Stimulated activated naive CD8-positive, alpha-beta T cell treated with anti-CD3 and anti-CD28 coated beads, Interleukin-15, Interleukin-2, amounts not matched to agents 100 ng/mL and 50 ng/mL, for 24 hours (primary cell): ENCODE results near the gene ARMC9.
"Not testable (repeated sequence)": the region's sequence is repeated elsewhere in the genome, so short reads cannot be mapped to it uniquely, and the experiment has no call there.

Source experiments
- H3K27ac Mint-ChIP-seq: one replicate; pipeline ENCODE4 v1.8.0; 2021; ENCODE audit warnings: mild to moderate bottlenecking, mixed read lengths
- H3K27me3 Mint-ChIP-seq: one replicate; pipeline ENCODE4 v1.8.0; 2021; ENCODE audit warnings: mixed read lengths
- H3K36me3 Mint-ChIP-seq: one replicate; pipeline ENCODE4 v1.8.0; 2021; ENCODE audit warnings: low read depth, mixed read lengths
- H3K4me1 Mint-ChIP-seq: one replicate; pipeline ENCODE4 v1.8.0; 2021; ENCODE audit warnings: low read depth, mixed read lengths
- H3K4me3 Mint-ChIP-seq: one replicate; pipeline ENCODE4 v1.8.0; 2021; ENCODE audit warnings: mild to moderate bottlenecking, mixed read lengths
- H3K9me3 Mint-ChIP-seq: one replicate; pipeline ENCODE4 v1.8.0; 2021; ENCODE audit warnings: mixed read lengths

The ARMC9 gene

GRCh38 chr2:231172025-231172424 is 26.4 kb upstream of the ARMC9 start:
- Mint-ChIP-seq H3K9me3 (no peaks in the 10 kb centered on the region), H3K27me3 (no peaks in the 10 kb centered on the region), H3K36me3 (peaks cover 87% of the 10 kb centered on the region), H3K4me1 (peaks cover 30% of the 10 kb centered on the region), H3K27ac (no peak overlapping the region), H3K4me3 (no peak overlapping the region)

DNA sequence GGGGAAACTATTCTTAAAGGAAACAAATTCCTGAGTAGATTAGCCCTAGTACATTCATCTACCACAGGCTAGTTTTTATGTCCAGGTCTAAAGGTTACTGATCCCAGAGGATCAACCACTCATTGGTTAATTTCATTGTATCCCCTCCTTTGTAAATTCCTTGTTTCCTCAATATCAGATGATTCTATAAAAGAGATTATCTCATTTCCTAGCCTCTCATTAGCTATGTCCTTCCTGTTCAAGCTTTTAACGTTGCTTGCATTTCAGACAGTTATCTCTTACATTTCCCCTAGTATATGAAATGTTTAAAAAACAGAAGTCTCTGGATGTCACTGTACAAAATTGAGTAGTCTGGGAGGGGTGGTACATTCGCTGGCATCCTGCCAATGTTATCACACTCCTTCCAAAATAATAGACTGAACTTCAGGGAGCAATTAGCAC is 24.2 kb upstream of the ARMC9 start:
- H3K4me1 Mint-ChIP-seq, result peaks cover 21% of the 10 kb centered on the region
- peak overlapping the region; percentile 14 for H3K27ac Mint-ChIP-seq
- no peak overlapping the region for H3K4me3 Mint-ChIP-seq
- no peaks in the 10 kb centered on the region for H3K27me3 Mint-ChIP-seq
- H3K9me3 Mint-ChIP-seq, result no peaks in the 10 kb centered on the region
- peaks cover 64% of the 10 kb centered on the region for H3K36me3 Mint-ChIP-seq

- peaks cover 36% of the 10 kb centered on the region for H3K4me1 Mint-ChIP-seq
- H3K36me3 Mint-ChIP-seq, result peaks cover 46% of the 10 kb centered on the region
- H3K27ac Mint-ChIP-seq, result peak overlapping the region; percentile 33
- no peaks in the 10 kb centered on the region for H3K27me3 Mint-ChIP-seq
- no peaks in the 10 kb centered on the region for H3K9me3 Mint-ChIP-seq
- no peak overlapping the region for H3K4me3 Mint-ChIP-seq
Observed at GRCh38 chr2:231176066-231176465, 22.4 kb upstream of the ARMC9 start.

DNA sequence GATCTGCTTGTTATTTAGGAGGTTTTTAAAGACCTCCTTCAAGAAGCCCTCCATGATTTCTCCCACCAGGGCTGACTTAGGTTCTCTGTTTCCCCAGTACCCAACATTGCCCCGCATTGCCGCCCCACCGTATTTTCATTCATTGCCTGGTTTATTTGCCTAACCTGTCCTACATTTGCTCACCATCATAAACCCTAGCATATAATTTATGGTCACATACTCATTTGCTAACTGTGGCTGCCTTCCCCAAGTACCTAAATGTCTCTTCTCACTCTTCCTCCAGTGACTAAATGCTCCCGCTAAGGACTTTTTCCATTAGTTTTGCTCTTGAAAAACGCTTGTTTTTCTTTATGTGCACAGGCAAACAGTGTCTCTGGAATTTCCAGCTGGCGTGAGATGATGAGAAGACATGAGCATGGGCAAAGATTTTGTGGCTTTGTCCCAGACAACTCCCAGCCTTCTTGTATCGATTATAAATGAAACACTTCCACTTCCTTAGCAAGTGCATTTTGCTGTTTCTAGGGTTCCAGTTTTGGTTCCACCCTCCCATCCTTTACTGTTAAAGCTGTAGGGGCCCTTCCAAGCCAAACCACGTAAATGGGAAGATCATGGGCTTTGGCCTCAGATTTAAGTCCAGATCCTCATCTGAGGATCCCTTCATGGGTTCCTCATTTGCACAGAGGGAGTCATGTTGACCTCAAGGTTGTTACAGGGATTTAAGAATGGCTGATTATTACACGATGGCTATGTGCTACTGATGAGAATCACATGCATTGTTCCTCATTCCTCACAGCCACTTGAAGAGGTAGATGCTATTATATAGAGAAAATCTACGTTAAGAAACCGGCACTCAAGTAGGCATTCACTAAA is 21.0 kb upstream of the ARMC9 start:
- H3K9me3 Mint-ChIP-seq, result no peaks in the 10 kb centered on the region
- peak overlapping the region; percentile 18 for H3K27ac Mint-ChIP-seq
- no peaks in the 10 kb centered on the region for H3K27me3 Mint-ChIP-seq
- peaks cover 37% of the 10 kb centered on the region for H3K36me3 Mint-ChIP-seq
- no peak overlapping the region for H3K4me3 Mint-ChIP-seq
- peaks cover 36% of the 10 kb centered on the region for H3K4me1 Mint-ChIP-seq

DNA sequence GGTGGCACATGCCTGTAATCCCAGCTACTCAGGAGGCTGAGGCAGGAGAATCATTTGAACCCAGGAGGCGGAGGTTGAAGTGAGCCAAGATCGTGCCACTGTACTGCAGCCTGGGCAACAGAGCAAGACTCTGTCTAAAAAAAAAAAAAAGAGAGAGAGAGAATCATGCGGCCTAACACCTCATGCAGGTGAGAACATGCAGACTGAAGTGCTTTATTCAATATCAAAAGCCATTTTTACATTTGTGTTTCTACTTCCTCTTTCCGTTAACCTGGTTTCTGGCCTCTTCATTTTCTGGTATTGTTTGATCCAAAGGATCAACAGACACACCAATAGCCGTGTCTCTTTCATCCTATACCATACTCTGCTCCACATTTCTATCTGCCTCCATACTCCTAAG is 19.6 kb upstream of the ARMC9 start:
- H3K4me3 Mint-ChIP-seq, H3K27me3 Mint-ChIP-seq, H3K9me3 Mint-ChIP-seq, H3K27ac Mint-ChIP-seq: not testable (repeated sequence)
- peaks cover 27% of the 10 kb centered on the region for H3K36me3 Mint-ChIP-seq
- H3K4me1 Mint-ChIP-seq, result peaks cover 36% of the 10 kb centered on the region

DNA sequence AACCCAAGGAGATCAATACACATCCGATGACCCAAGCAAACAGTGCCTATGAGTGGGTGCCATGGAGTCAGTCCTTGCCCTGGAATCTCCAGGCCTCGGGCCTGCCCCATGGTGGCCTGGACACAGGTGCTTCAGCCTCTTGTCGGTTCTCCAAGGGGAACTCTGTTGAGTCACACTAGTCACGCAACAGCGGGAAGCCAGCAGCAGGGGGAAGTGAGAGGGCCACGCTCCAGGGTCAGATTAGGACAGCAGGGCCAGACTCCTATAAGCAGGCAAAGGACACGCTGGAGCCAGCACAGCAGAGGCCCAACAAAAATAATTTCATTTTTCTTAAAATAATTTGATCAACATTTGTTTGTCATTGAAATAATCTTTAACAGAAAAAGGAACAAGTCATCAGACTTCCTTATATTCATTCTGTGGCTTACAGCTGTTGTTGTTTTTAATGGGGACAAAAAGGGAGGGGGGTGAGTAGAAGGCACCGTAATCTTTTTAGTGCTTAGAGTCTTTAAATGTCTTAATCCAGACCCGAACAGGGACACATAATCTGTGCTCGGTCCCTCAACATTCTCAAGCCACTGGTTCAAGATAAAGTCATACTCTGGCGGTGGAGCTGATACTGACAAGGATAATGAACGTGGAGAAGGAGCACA is 16.4 kb upstream of the ARMC9 start:
- no peaks in the 10 kb centered on the region for H3K27me3 Mint-ChIP-seq
- H3K36me3 Mint-ChIP-seq, result no peaks in the 10 kb centered on the region
- no peak overlapping the region for H3K27ac Mint-ChIP-seq
- peaks cover 30% of the 10 kb centered on the region for H3K4me1 Mint-ChIP-seq
- H3K4me3 Mint-ChIP-seq, result no peak overlapping the region
- no peaks in the 10 kb centered on the region for H3K9me3 Mint-ChIP-seq

GRCh38 chr2:231182513-231182899 is 15.9 kb upstream of the ARMC9 start:
- no peak overlapping the region for H3K4me3 Mint-ChIP-seq
- H3K4me1 Mint-ChIP-seq, result peaks cover 25% of the 10 kb centered on the region
- H3K36me3 Mint-ChIP-seq, result no peaks in the 10 kb centered on the region

DNA sequence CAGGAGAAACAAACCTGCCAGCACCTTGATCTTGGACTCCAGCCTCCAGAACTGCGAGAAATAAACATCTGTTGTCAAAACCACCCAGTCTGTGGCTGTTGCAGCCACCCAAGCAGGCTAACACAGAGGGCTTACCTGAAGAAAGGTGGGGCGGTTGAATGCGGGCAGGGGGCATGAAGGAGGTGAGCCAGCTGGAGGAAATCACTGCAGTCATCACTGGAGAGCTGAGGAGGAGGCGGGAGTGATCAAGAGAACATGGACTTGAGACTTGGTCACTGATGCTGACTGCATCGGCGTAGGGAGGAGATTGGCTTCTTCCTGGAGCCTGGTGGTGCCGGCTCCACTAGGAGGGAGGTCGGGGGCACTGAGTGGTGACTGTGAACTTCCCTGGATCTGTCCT is 14.6 kb upstream of the ARMC9 start:
- H3K4me1 Mint-ChIP-seq, result peaks cover 19% of the 10 kb centered on the region
- no peak overlapping the region for H3K4me3 Mint-ChIP-seq
- no peaks in the 10 kb centered on the region for H3K36me3 Mint-ChIP-seq
- peaks cover 5% of the 10 kb centered on the region for H3K27me3 Mint-ChIP-seq
- no peaks in the 10 kb centered on the region for H3K9me3 Mint-ChIP-seq
- H3K27ac Mint-ChIP-seq, result no peak overlapping the region

More at GRCh38 chr2:231182513-231182899, 15.9 kb upstream of the ARMC9 start:
- Mint-ChIP-seq H3K9me3 (no peaks in the 10 kb centered on the region), H3K27ac (no peak overlapping the region), H3K27me3 (no peaks in the 10 kb centered on the region)

- Mint-ChIP-seq H3K9me3 (no peaks in the 10 kb centered on the region), H3K4me1 (peaks cover 16% of the 10 kb centered on the region), H3K27ac (no peak overlapping the region), H3K36me3 (no peaks in the 10 kb centered on the region), H3K4me3 (no peak overlapping the region), H3K27me3 (peaks cover 5% of the 10 kb centered on the region)
Observed at GRCh38 chr2:231184319-231184718, 14.1 kb upstream of the ARMC9 start.

GRCh38 chr2:231185050-231185725 is 13.2 kb upstream of the ARMC9 start:
- peaks cover 10% of the 10 kb centered on the region for H3K27me3 Mint-ChIP-seq
- H3K36me3 Mint-ChIP-seq, result no peaks in the 10 kb centered on the region
- H3K9me3 Mint-ChIP-seq, result no peaks in the 10 kb centered on the region
- H3K4me1 Mint-ChIP-seq, result peaks cover 12% of the 10 kb centered on the region
- H3K27ac Mint-ChIP-seq, result no peak overlapping the region
- no peak overlapping the region for H3K4me3 Mint-ChIP-seq

DNA sequence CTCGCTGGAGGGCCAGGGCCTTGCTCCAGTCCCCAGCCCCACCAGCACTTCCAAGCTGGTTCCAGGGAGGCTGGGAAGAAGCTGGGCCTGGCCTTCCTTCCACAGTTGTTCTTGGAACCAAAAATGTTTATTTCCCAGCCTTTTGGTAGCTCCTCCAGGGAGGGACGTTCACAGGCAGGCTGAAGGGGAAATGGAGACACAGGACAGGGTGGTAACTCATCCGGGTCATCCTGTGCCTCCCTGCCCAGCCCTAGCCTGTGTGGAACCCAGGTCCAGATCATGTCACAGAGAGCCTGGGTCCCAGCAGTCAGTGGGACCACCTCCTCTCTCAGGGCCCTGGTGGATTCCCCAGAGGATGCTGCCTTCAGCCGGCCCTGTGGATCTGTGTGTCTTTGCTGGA is 12.5 kb upstream of the ARMC9 start:
- H3K36me3 Mint-ChIP-seq, result no peaks in the 10 kb centered on the region
- no peak overlapping the region for H3K27ac Mint-ChIP-seq
- no peak overlapping the region for H3K4me3 Mint-ChIP-seq
- peaks cover 13% of the 10 kb centered on the region for H3K27me3 Mint-ChIP-seq
- H3K4me1 Mint-ChIP-seq, result peaks cover 7% of the 10 kb centered on the region
- H3K9me3 Mint-ChIP-seq, result no peaks in the 10 kb centered on the region

DNA sequence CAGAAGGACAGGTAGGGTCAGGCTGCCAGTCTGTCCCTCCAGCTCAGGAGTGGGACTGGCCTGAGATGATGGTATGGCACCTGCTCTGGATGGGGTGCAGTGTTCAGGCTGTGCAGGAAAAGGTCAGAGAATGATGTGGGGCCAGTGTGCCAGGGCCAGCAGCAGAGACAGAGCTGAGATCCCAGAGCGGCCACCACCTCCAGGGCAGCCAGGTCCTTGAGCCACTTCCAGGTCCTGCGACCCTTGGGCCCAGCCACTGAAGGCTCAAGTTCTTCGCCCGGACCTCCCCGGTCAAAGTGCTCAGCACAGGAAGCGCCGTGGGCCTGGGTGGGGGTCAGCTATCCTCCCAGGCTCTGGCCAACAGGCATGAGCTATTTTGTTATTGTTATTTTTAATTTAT is 12.1 kb upstream of the ARMC9 start:
- Mint-ChIP-seq H3K9me3 (no peaks in the 10 kb centered on the region), H3K4me1 (peaks cover 4% of the 10 kb centered on the region), H3K27me3 (peaks cover 13% of the 10 kb centered on the region), H3K36me3 (no peaks in the 10 kb centered on the region), H3K4me3 (no peak overlapping the region), H3K27ac (no peak overlapping the region)

DNA sequence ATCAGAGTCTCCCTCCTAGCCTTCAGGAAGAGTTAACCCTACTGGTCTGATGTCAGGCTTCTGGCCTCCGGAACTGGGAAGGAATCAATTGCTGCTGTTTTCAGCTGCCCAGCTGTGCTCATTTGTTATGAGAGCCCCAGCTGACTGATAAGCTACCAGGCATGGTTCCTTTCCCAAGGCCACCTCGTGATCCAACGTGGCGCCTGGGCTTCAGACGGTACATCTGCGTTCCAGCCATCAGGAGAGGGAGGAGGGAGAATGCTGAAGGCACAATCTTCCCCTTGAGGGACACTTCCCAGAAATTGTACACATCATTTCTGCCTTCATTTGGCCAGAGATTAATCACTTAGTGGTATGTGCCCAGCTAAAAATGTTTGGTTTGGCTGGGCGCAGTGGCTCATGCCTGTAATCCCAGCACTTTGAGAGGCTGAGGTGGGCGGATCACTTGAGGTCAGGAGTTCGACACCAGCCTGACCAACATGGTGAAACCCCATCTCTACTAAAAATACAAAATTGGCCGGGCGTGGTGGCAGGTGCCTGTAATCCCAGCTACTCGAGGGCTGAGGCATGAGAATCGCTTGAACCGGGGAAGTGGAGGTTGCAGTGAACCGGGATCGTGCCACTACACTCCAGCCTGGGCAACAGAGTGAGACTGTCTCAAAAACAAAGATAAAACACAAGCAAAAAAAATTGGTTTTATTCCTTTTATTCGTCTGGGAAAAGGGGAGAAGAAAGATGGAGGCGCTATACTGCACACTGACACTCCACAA is 10.5 kb upstream of the ARMC9 start:
- no peaks in the 10 kb centered on the region for H3K36me3 Mint-ChIP-seq
- H3K4me1 Mint-ChIP-seq, result peaks cover 4% of the 10 kb centered on the region
- no peaks in the 10 kb centered on the region for H3K9me3 Mint-ChIP-seq
- peaks cover 20% of the 10 kb centered on the region for H3K27me3 Mint-ChIP-seq
- H3K27ac Mint-ChIP-seq, result no peak overlapping the region
- no peak overlapping the region for H3K4me3 Mint-ChIP-seq

GRCh38 chr2:231188506-231189170 is 9.8 kb upstream of the ARMC9 start:
- Mint-ChIP-seq H3K36me3 (no peaks in the 10 kb centered on the region), H3K9me3 (no peaks in the 10 kb centered on the region), H3K4me1 (peaks cover 4% of the 10 kb centered on the region), H3K27ac (no peak overlapping the region), H3K27me3 (peaks cover 20% of the 10 kb centered on the region), H3K4me3 (no peak overlapping the region)
